Stimulated activated CD8-positive, alpha-beta memory T cell treated with anti-CD3 and anti-CD28 coated beads, Interleukin-4, amount 100 ng/mL, for 24 hours (primary cell): ENCODE results near the gene RABGAP1.
"Not testable (repeated sequence)": the region's sequence is repeated elsewhere in the genome, so short reads cannot be mapped to it uniquely, and the experiment has no call there.

Source experiments
- DNase-seq: peaks from one replicate; pipeline ENCODE4 v3.0.0-alpha.2; 2020; ENCODE audit warnings: low read depth

RABGAP1 gene

GRCh38 chr9:122940749-122941581 lies at the start of gene RABGAP1:
Gene RABGAP1 (plus strand): TSS chr9:122941020. CDS start chr9:122957060, 16,040 bp downstream.
- DNase-seq = peak; percentile 99

- DNase-seq = no peak
Measured at GRCh38 chr9:122897969-122898368, 42.9 kb upstream of the RABGAP1 start.

GRCh38 chr9:122900791-122901190 lies 40.0 kb upstream of the RABGAP1 start:
- no peak for DNase-seq

- DNase-seq = no peak
Measured at GRCh38 chr9:122904466-122904822, 36.4 kb upstream of the RABGAP1 start.

- peak; percentile 93 for DNase-seq
Measured at GRCh38 chr9:122904823-122905710, 35.8 kb upstream of the RABGAP1 start, which contains the start of gene RC3H2. Gene RC3H2 (minus strand): TSS chr9:122905359. CDS start chr9:122897509, 7,850 bp downstream.

GRCh38 chr9:122906122-122906521 lies 34.7 kb upstream of the RABGAP1 start:
- DNase-seq = not testable (repeated sequence)

GRCh38 chr9:122912671-122912963 lies 28.2 kb upstream of the RABGAP1 start:
- no peak for DNase-seq

- peak; percentile 38 for DNase-seq
Measured at GRCh38 chr9:122912964-122913673, 27.7 kb upstream of the RABGAP1 start, which contains the start of gene ZBTB6. Gene ZBTB6 (minus strand): TSS chr9:122913323. CDS start chr9:122912072, 1,251 bp downstream.

GRCh38 chr9:122918310-122918709 lies 22.5 kb upstream of the RABGAP1 start:
- no peak for DNase-seq

- DNase-seq = no peak
Measured at GRCh38 chr9:122922713-122923112, 18.1 kb upstream of the RABGAP1 start.

GRCh38 chr9:122923947-122924346 lies 16.9 kb upstream of the RABGAP1 start:
- DNase-seq = no peak

- DNase-seq = no peak
Measured at GRCh38 chr9:122929796-122930354, 10.9 kb upstream of the RABGAP1 start.

GRCh38 chr9:122930541-122931225 lies 10.1 kb upstream of the RABGAP1 start:
- no peak for DNase-seq

- DNase-seq = peak; percentile 87
Measured at GRCh38 chr9:122931226-122932121, 9.3 kb upstream of the RABGAP1 start, which contains the start of gene ZBTB26. Gene ZBTB26 (minus strand): TSS chr9:122931512. CDS start chr9:122919934, 11,578 bp downstream.

- no peak for DNase-seq
Measured at GRCh38 chr9:122936464-122936863, 4.4 kb upstream of the RABGAP1 start.

- DNase-seq = no peak
Measured at GRCh38 chr9:122936883-122937282, 3.9 kb upstream of the RABGAP1 start.

- no peak for DNase-seq
Measured at GRCh38 chr9:122939601-122940000, 1.2 kb upstream of the RABGAP1 start.

- DNase-seq = no peak
Measured at GRCh38 chr9:122940454-122940748, 419 bp upstream of the RABGAP1 start.

- DNase-seq = no peak
Measured at GRCh38 chr9:122941582-122942234, 888 bp downstream of the RABGAP1 start.
